Panc1 (cell line): ENCODE results near the gene CFAP300.

Experiments
- POLR2AphosphoS5 ChIP-seq: IDR thresholded peaks from 2 replicates; pipeline ENCODE4 v1.6.1; 2012; ENCODE audit warnings: mild to moderate bottlenecking, low read depth, low read length, moderate library complexity
- SIN3A ChIP-seq: IDR thresholded peaks from 2 replicates; pipeline ENCODE4 v1.6.1; 2012; ENCODE audit warnings: low read depth, mild to moderate bottlenecking, low read length, moderate library complexity, borderline replicate concordance; ENCODE audit not compliant: insufficient read depth
- TF ChIP-seq, protein P1 (sequence below), 2 experiments: IDR thresholded peaks; 2 replicates each; pipeline ENCODE4 v1.6.1; 2011 to 2012; ENCODE audit warnings: low read depth in 2 of 2, control low read depth in 1 of 2, low read length in 1 of 2, mild to moderate bottlenecking in 1 of 2, moderate library complexity in 1 of 2; ENCODE audit not compliant: insufficient read depth in 1 of 2
- TF ChIP-seq, protein P2 (sequence below): fragments of 450-650 bp; IDR thresholded peaks from 2 replicates; pipeline ENCODE4 v1.5.1; 2017; ENCODE audit warnings: mild to moderate bottlenecking

DNA sequence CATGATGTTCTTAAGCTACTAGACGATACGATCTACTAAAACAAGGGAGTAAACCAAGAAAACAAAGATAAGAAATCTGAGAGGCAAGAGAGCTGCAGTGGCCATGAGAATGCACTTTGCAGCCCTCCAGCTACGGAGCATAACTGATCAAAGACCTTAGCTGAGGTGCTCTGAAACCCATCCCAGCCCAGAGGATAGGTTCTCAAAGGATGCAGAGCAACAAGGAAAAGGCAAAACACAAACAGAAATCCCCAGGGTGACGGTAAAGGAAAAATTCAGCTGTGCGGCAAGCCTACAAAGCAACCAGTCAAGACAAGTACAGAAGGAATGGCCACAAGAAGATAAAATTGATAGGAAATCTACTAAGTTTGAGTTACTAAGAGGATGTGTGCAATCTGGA, 32.5 kb upstream of the CFAP300 start:
- TF ChIP-seq, protein P1, sequence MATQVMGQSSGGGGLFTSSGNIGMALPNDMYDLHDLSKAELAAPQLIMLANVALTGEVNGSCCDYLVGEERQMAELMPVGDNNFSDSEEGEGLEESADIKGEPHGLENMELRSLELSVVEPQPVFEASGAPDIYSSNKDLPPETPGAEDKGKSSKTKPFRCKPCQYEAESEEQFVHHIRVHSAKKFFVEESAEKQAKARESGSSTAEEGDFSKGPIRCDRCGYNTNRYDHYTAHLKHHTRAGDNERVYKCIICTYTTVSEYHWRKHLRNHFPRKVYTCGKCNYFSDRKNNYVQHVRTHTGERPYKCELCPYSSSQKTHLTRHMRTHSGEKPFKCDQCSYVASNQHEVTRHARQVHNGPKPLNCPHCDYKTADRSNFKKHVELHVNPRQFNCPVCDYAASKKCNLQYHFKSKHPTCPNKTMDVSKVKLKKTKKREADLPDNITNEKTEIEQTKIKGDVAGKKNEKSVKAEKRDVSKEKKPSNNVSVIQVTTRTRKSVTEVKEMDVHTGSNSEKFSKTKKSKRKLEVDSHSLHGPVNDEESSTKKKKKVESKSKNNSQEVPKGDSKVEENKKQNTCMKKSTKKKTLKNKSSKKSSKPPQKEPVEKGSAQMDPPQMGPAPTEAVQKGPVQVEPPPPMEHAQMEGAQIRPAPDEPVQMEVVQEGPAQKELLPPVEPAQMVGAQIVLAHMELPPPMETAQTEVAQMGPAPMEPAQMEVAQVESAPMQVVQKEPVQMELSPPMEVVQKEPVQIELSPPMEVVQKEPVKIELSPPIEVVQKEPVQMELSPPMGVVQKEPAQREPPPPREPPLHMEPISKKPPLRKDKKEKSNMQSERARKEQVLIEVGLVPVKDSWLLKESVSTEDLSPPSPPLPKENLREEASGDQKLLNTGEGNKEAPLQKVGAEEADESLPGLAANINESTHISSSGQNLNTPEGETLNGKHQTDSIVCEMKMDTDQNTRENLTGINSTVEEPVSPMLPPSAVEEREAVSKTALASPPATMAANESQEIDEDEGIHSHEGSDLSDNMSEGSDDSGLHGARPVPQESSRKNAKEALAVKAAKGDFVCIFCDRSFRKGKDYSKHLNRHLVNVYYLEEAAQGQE (IDR thresholded peaks at IDR 0.05; ENCODE audit: insufficient read depth in 1 of 2, low read depth in 2 of 2, low read length in 1 of 2): no peak
- TF ChIP-seq, protein P2, sequence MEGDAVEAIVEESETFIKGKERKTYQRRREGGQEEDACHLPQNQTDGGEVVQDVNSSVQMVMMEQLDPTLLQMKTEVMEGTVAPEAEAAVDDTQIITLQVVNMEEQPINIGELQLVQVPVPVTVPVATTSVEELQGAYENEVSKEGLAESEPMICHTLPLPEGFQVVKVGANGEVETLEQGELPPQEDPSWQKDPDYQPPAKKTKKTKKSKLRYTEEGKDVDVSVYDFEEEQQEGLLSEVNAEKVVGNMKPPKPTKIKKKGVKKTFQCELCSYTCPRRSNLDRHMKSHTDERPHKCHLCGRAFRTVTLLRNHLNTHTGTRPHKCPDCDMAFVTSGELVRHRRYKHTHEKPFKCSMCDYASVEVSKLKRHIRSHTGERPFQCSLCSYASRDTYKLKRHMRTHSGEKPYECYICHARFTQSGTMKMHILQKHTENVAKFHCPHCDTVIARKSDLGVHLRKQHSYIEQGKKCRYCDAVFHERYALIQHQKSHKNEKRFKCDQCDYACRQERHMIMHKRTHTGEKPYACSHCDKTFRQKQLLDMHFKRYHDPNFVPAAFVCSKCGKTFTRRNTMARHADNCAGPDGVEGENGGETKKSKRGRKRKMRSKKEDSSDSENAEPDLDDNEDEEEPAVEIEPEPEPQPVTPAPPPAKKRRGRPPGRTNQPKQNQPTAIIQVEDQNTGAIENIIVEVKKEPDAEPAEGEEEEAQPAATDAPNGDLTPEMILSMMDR: no peak
- TF ChIP-seq SIN3A (no peak), POLR2AphosphoS5 (no peak)
